ENCODE data around the gene NEK7.

NEK7 gene

GRCh38 chr1:198318085-198318484 is 161.3 kb downstream of the NEK7 start:
- no peak for DNase-seq (ENCODE audit: low spot score)
- no peaks in the 10 kb centered on the region for H3K27me3 ChIP-seq (ENCODE audit: control insufficient read depth in 3 of 3, insufficient read depth in 3 of 3, low read depth in 1 of 3, low read length in 3 of 3)

GRCh38 chr1:198320759-198321158 is 164.0 kb downstream of the NEK7 start:
- H3K4ac ChIP-seq (ENCODE audit: low read length) = no peak overlapping the region
- H2BK15ac ChIP-seq (ENCODE audit: low read length) = no peak overlapping the region
- no peak overlapping the region for H3K4me3 ChIP-seq (ENCODE audit: low read length in 2 of 2)
- no CpG with 5 or more reads among the region's 6 CpGs for WGBS, 2 donors (ENCODE audit: extremely low coverage in 2 of 2, insufficient read length in 2 of 2, insufficient replicate concordance in 1 of 2)
- H2AFZ ChIP-seq (ENCODE audit: low read length) = no peak overlapping the region
- no peak overlapping the region for H2BK12ac ChIP-seq (ENCODE audit: low read length)
- H3K4me2 ChIP-seq (ENCODE audit: insufficient read depth, low read length, poor library complexity, severe bottlenecking) = no peak overlapping the region
- peaks cover 0 to 5% of the 10 kb centered on the region in 2 donors for H3K36me3 ChIP-seq (replicated peaks in 1 of 2; ENCODE audit: control insufficient read depth in 2 of 2, insufficient read depth in 2 of 2, low read length in 2 of 2)
- no peaks in the 10 kb centered on the region for H3K9me3 ChIP-seq (replicated peaks in 1 of 2; ENCODE audit: control insufficient read depth in 2 of 2, insufficient read depth in 1 of 2, low read depth in 1 of 2, low read length in 2 of 2)
- no peak overlapping the region for H4K8ac ChIP-seq (ENCODE audit: low read depth, low read length)
- DNase-seq (ENCODE audit: low spot score) = no peak
- H3K4me1 ChIP-seq (ENCODE audit: control insufficient read depth in 2 of 2, insufficient read depth in 1 of 2, low read depth in 1 of 2, low read length in 2 of 2) = peaks cover 0 to 2% of the 10 kb centered on the region in 2 donors
- no peak overlapping the region for H2AK5ac ChIP-seq (ENCODE audit: low read depth, low read length)
- no peak overlapping the region for H3K9ac ChIP-seq (ENCODE audit: low read depth, low read length, poor library complexity)
- no peaks in the 10 kb centered on the region for H3K79me1 ChIP-seq (ENCODE audit: low read depth, low read length)
- H2BK120ac ChIP-seq (ENCODE audit: low read depth, low read length) = no peak overlapping the region
- no peak overlapping the region for H3K27ac ChIP-seq (replicated peaks; ENCODE audit: low read length)
- H3K23ac ChIP-seq (ENCODE audit: low read depth, low read length, poor library complexity) = no peak overlapping the region
- H3K18ac ChIP-seq (ENCODE audit: low read length) = no peak overlapping the region
- no peaks in the 10 kb centered on the region for H3K27me3 ChIP-seq (ENCODE audit: control insufficient read depth in 3 of 3, insufficient read depth in 3 of 3, low read depth in 1 of 3, low read length in 3 of 3)
- no peak overlapping the region for H3K14ac ChIP-seq (ENCODE audit: low read length)
- H2BK5ac ChIP-seq (ENCODE audit: low read length) = no peak overlapping the region
- no peak overlapping the region for H4K91ac ChIP-seq (ENCODE audit: low read depth, low read length, poor library complexity)

More at GRCh38 chr1:198318085-198318484, 161.3 kb downstream of the NEK7 start:
- Histone ChIP-seq H3K4me3 (ENCODE audit: low read length in 2 of 2) (no peak overlapping the region), H3K9me3 (replicated peaks in 1 of 2; ENCODE audit: control insufficient read depth in 2 of 2, insufficient read depth in 1 of 2, low read depth in 1 of 2, low read length in 2 of 2) (no peaks in the 10 kb centered on the region), H3K18ac (ENCODE audit: low read length) (no peak overlapping the region), H3K27ac (replicated peaks; ENCODE audit: low read length) (no peak overlapping the region), H2AK5ac (ENCODE audit: low read depth, low read length) (no peak overlapping the region), H2BK15ac (ENCODE audit: low read length) (no peak overlapping the region), H3K14ac (ENCODE audit: low read length) (no peak overlapping the region), H4K8ac (ENCODE audit: low read depth, low read length) (no peak overlapping the region), H2BK5ac (ENCODE audit: low read length) (no peak overlapping the region), H2BK12ac (ENCODE audit: low read length) (no peak overlapping the region), H3K4ac (ENCODE audit: low read length) (no peak overlapping the region), H3K4me2 (ENCODE audit: insufficient read depth, low read length, poor library complexity, severe bottlenecking) (no peak overlapping the region), H3K36me3 (replicated peaks in 1 of 2; ENCODE audit: control insufficient read depth in 2 of 2, insufficient read depth in 2 of 2, low read length in 2 of 2) (peaks cover 0 to 5% of the 10 kb centered on the region in 2 donors), H4K91ac (ENCODE audit: low read depth, low read length, poor library complexity) (no peak overlapping the region), H2BK120ac (ENCODE audit: low read depth, low read length) (no peak overlapping the region), H2AFZ (ENCODE audit: low read length) (no peak overlapping the region), H3K9ac (ENCODE audit: low read depth, low read length, poor library complexity) (no peak overlapping the region), H3K23ac (ENCODE audit: low read depth, low read length, poor library complexity) (no peak overlapping the region), H3K79me1 (ENCODE audit: low read depth, low read length) (no peaks in the 10 kb centered on the region), H3K4me1 (ENCODE audit: control insufficient read depth in 2 of 2, insufficient read depth in 1 of 2, low read depth in 1 of 2, low read length in 2 of 2) (peaks cover 0 to 2% of the 10 kb centered on the region in 2 donors)
- WGBS, 2 donors (ENCODE audit: extremely low coverage in 2 of 2, insufficient read length in 2 of 2, insufficient replicate concordance in 1 of 2) = no CpG with 5 or more reads among the region's 1 CpG

GRCh38 chr1:198326232-198326631 is 169.4 kb downstream of the NEK7 start:
- Histone ChIP-seq H3K14ac (ENCODE audit: low read length) (no peak overlapping the region), H3K27ac (replicated peaks; ENCODE audit: low read length) (no peak overlapping the region), H4K91ac (ENCODE audit: low read depth, low read length, poor library complexity) (no peak overlapping the region), H3K36me3 (replicated peaks in 1 of 2; ENCODE audit: control insufficient read depth in 2 of 2, insufficient read depth in 2 of 2, low read length in 2 of 2) (no peaks in the 10 kb centered on the region), H3K4me1 (ENCODE audit: control insufficient read depth in 2 of 2, insufficient read depth in 1 of 2, low read depth in 1 of 2, low read length in 2 of 2) (peaks cover 4 to 6% of the 10 kb centered on the region in 2 donors), H3K23ac (ENCODE audit: low read depth, low read length, poor library complexity) (no peak overlapping the region), H2AK5ac (ENCODE audit: low read depth, low read length) (no peak overlapping the region), H3K9me3 (replicated peaks in 1 of 2; ENCODE audit: control insufficient read depth in 2 of 2, insufficient read depth in 1 of 2, low read depth in 1 of 2, low read length in 2 of 2) (no peaks in the 10 kb centered on the region), H3K4ac (ENCODE audit: low read length) (no peak overlapping the region), H3K18ac (ENCODE audit: low read length) (no peak overlapping the region), H3K4me2 (ENCODE audit: insufficient read depth, low read length, poor library complexity, severe bottlenecking) (no peak overlapping the region), H3K4me3 (ENCODE audit: low read length in 2 of 2) (no peak overlapping the region), H2BK120ac (ENCODE audit: low read depth, low read length) (no peak overlapping the region), H2BK12ac (ENCODE audit: low read length) (no peak overlapping the region), H3K9ac (ENCODE audit: low read depth, low read length, poor library complexity) (no peak overlapping the region), H2BK15ac (ENCODE audit: low read length) (no peak overlapping the region), H3K27me3 (ENCODE audit: control insufficient read depth in 3 of 3, insufficient read depth in 3 of 3, low read depth in 1 of 3, low read length in 3 of 3) (no peaks in the 10 kb centered on the region), H2BK5ac (ENCODE audit: low read length) (no peak overlapping the region), H2AFZ (ENCODE audit: low read length) (no peak overlapping the region), H3K79me1 (ENCODE audit: low read depth, low read length) (no peaks in the 10 kb centered on the region), H4K8ac (ENCODE audit: low read depth, low read length) (no peak overlapping the region)
- no peak for DNase-seq (ENCODE audit: low spot score)
- WGBS, 2 donors (ENCODE audit: extremely low coverage in 2 of 2, insufficient read length in 2 of 2, insufficient replicate concordance in 1 of 2) = no CpG with 5 or more reads among the region's 3 CpGs

- Histone ChIP-seq H2BK120ac (ENCODE audit: low read depth, low read length) (no peak overlapping the region), H3K27me3 (ENCODE audit: control insufficient read depth in 3 of 3, insufficient read depth in 3 of 3, low read depth in 1 of 3, low read length in 3 of 3) (no peaks in the 10 kb centered on the region), H3K4me2 (ENCODE audit: insufficient read depth, low read length, poor library complexity, severe bottlenecking) (no peak overlapping the region), H3K23ac (ENCODE audit: low read depth, low read length, poor library complexity) (no peak overlapping the region), H3K4me3 (ENCODE audit: low read length in 2 of 2) (no peak overlapping the region), H2BK15ac (ENCODE audit: low read length) (no peak overlapping the region), H3K79me1 (ENCODE audit: low read depth, low read length) (no peaks in the 10 kb centered on the region), H4K8ac (ENCODE audit: low read depth, low read length) (no peak overlapping the region), H2BK5ac (ENCODE audit: low read length) (no peak overlapping the region), H3K27ac (replicated peaks; ENCODE audit: low read length) (no peak overlapping the region), H2AFZ (ENCODE audit: low read length) (no peak overlapping the region), H3K4ac (ENCODE audit: low read length) (no peak overlapping the region), H4K91ac (ENCODE audit: low read depth, low read length, poor library complexity) (no peak overlapping the region), H3K14ac (ENCODE audit: low read length) (no peak overlapping the region), H3K9me3 (replicated peaks in 1 of 2; ENCODE audit: control insufficient read depth in 2 of 2, insufficient read depth in 1 of 2, low read depth in 1 of 2, low read length in 2 of 2) (no peaks in the 10 kb centered on the region), H2BK12ac (ENCODE audit: low read length) (no peak overlapping the region), H3K36me3 (replicated peaks in 1 of 2; ENCODE audit: control insufficient read depth in 2 of 2, insufficient read depth in 2 of 2, low read length in 2 of 2) (no peaks in the 10 kb centered on the region), H3K4me1 (ENCODE audit: control insufficient read depth in 2 of 2, insufficient read depth in 1 of 2, low read depth in 1 of 2, low read length in 2 of 2) (peaks cover 5 to 6% of the 10 kb centered on the region in 2 donors), H3K9ac (ENCODE audit: low read depth, low read length, poor library complexity) (no peak overlapping the region), H2AK5ac (ENCODE audit: low read depth, low read length) (no peak overlapping the region), H3K18ac (ENCODE audit: low read length) (no peak overlapping the region)
- DNase-seq (ENCODE audit: low spot score) = no peak
- WGBS, 2 donors (ENCODE audit: extremely low coverage in 2 of 2, insufficient read length in 2 of 2, insufficient replicate concordance in 1 of 2) = no CpG with 5 or more reads among the region's 4 CpGs
These were observed 170.1 kb downstream of the NEK7 start for GRCh38 chr1:198326915-198327314.
